ENCODE results near the gene C4B.
"Not testable (repeated sequence)": the region's sequence is repeated elsewhere in the genome, so short reads cannot be mapped to it uniquely, and the experiment has no call there.

DNA sequence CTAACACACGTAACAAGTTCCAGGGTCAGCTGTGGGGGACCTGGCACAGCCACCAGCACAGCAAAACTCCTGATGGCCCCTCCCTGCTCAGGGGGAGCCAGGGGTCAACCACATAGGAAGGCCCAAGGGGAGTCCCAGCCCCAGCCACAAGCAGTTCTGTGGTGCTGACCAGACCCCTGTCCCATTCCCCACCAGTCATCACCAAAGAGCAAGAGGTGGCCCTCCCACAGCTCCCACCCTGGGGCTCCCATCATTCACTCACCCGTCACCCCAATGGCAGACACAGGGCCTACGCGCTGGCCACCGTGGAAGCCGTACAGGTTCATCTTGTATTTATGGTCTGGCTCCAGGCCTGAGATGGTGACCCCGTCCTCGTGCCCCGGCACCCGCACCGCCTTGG lies 35.1 kb downstream of the C4B start:
- TF ChIP-seq, protein P1, sequence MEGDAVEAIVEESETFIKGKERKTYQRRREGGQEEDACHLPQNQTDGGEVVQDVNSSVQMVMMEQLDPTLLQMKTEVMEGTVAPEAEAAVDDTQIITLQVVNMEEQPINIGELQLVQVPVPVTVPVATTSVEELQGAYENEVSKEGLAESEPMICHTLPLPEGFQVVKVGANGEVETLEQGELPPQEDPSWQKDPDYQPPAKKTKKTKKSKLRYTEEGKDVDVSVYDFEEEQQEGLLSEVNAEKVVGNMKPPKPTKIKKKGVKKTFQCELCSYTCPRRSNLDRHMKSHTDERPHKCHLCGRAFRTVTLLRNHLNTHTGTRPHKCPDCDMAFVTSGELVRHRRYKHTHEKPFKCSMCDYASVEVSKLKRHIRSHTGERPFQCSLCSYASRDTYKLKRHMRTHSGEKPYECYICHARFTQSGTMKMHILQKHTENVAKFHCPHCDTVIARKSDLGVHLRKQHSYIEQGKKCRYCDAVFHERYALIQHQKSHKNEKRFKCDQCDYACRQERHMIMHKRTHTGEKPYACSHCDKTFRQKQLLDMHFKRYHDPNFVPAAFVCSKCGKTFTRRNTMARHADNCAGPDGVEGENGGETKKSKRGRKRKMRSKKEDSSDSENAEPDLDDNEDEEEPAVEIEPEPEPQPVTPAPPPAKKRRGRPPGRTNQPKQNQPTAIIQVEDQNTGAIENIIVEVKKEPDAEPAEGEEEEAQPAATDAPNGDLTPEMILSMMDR (IDR thresholded peaks at IDR 0.05): not testable (repeated sequence)
- TF ChIP-seq ZFX (IDR thresholded peaks at IDR 0.05; ENCODE audit: borderline replicate concordance): not testable (repeated sequence)

Data from 22Rv1 (cell line).